Karpas-422 (cell line): ENCODE data around the gene STAC3. TPM values are rescaled to one million over a fixed set of nuclear protein-coding genes. Genes with fewer than 3 reads are reported as not detected.
A peak's percentile ranks its signal among the peaks of the same experiment; 100 is the strongest.

ENCODE experiments used
- DNase-seq: peaks from one replicate; pipeline ENCODE4 v3.0.0-alpha.2; 2015
- H2AFZ ChIP-seq: fragments of 200-600 bp; sonication (generic); 2 replicates; pipeline ENCODE4 v1.6.1; 2014; ENCODE audit warnings: antibody characterized with exemption, low read length, mixed read lengths
- H3K27ac ChIP-seq: fragments of 200-600 bp; sonication (generic); 2 replicates; pipeline ENCODE4 v1.5.1; 2014; ENCODE audit warnings: mild to moderate bottlenecking, low read length, moderate library complexity
- H3K27me3 ChIP-seq: fragments of 200-600 bp; sonication (generic); 2 replicates; pipeline ENCODE4 v1.6.1; 2014; ENCODE audit warnings: low read length, mixed read lengths
- H3K36me3 ChIP-seq: fragments of 200-600 bp; sonication (generic); 2 replicates; pipeline ENCODE4 v1.6.1; 2014; ENCODE audit warnings: low read length, mixed read lengths; ENCODE audit not compliant: insufficient read depth
- H3K4me1 ChIP-seq: fragments of 200-600 bp; sonication (generic); 2 replicates; pipeline ENCODE4 v1.6.1; 2014; ENCODE audit warnings: mild to moderate bottlenecking, low read length, mixed read lengths
- H3K4me2 ChIP-seq: fragments of 200-600 bp; sonication (generic); 2 replicates; pipeline ENCODE4 v1.6.1; 2014; ENCODE audit warnings: low read length, low read depth, mild to moderate bottlenecking; ENCODE audit not compliant: poor library complexity, severe bottlenecking
- H3K4me3 ChIP-seq: fragments of 200-600 bp; sonication (generic); 2 replicates; pipeline ENCODE4 v1.5.1; 2014; ENCODE audit warnings: mild to moderate bottlenecking, antibody characterized with exemption, low read length, mixed read lengths
- H3K79me2 ChIP-seq: fragments of 200-600 bp; sonication (generic); 2 replicates; pipeline ENCODE4 v1.6.1; 2014; ENCODE audit warnings: mild to moderate bottlenecking, low read length, mixed read lengths
- H3K9ac ChIP-seq: fragments of 200-600 bp; sonication (generic); 2 replicates; pipeline ENCODE4 v1.6.0; 2014; ENCODE audit warnings: low read length
- H3K9me2 ChIP-seq: fragments of 200-600 bp; sonication (generic), shearing (Covaris generic); replicated peaks from 2 replicates; pipeline ENCODE4 v1.6.0; 2014; ENCODE audit warnings: mild to moderate bottlenecking, low read length, moderate library complexity; ENCODE audit not compliant: insufficient read depth
- H3K9me3 ChIP-seq: fragments of 300-700, 200-600 bp; sonication (generic); 2 replicates; pipeline ENCODE4 v1.6.1; 2014; ENCODE audit warnings: low read length, mixed read lengths
- H4K20me1 ChIP-seq: fragments of 200-600 bp; sonication (generic); 2 replicates; pipeline ENCODE4 v1.6.1; 2014; ENCODE audit warnings: mild to moderate bottlenecking, antibody characterized with exemption, low read length, low read depth; ENCODE audit not compliant: insufficient read depth
- total RNA-seq: library from RNA; depleted of rRNA; stranded (reverse); fragments of >200 nt; shearing (Covaris generic); gene quantifications from 2 replicates; pipeline ENCODE4 v1.2.3, GENCODE V29; 2014; ENCODE audit warnings: low replicate concordance

Gene STAC3
- total RNA-seq, 1 experiment from 2014 or later = 5.9 TPM

GRCh38 chr12:57215065-57215464, 35.9 kb downstream of the STAC3 start:
- peaks cover 10% of the 10 kb centered on the region; the same call in 1 of the 2 replicates for H4K20me1 ChIP-seq
- H3K27me3 ChIP-seq = no peaks in the 10 kb centered on the region; the same call in 1 of the 2 replicates
- H3K79me2 ChIP-seq = no peaks in the 10 kb centered on the region
- no peak for DNase-seq
- no peak overlapping the region for H3K4me3 ChIP-seq
- H2AFZ ChIP-seq = no peak overlapping the region
- H3K36me3 ChIP-seq = no peaks in the 10 kb centered on the region
- no peak overlapping the region for H3K9ac ChIP-seq
- H3K9me2 ChIP-seq = no peaks in the 10 kb centered on the region
- no peaks in the 10 kb centered on the region for H3K9me3 ChIP-seq
- H3K4me2 ChIP-seq = no peak overlapping the region
- peaks cover 64% of the 10 kb centered on the region for H3K4me1 ChIP-seq
- H3K27ac ChIP-seq = no peak overlapping the region

- DNase-seq = peak; percentile 89
- no peak overlapping the region for H3K27ac ChIP-seq
- no peaks in the 10 kb centered on the region for H3K36me3 ChIP-seq
- no peaks in the 10 kb centered on the region for H3K9me3 ChIP-seq
- no peak overlapping the region for H2AFZ ChIP-seq
- H3K9ac ChIP-seq = 0 out of 2 replicates have a peak overlapping the region, but pooled peaks have one; percentile 11
- H4K20me1 ChIP-seq = peaks cover 10% of the 10 kb centered on the region; the same call in 1 of the 2 replicates
- no peaks in the 10 kb centered on the region for H3K79me2 ChIP-seq
- no peak overlapping the region for H3K4me3 ChIP-seq
- H3K4me2 ChIP-seq = no peak overlapping the region
- no peaks in the 10 kb centered on the region; the same call in 1 of the 2 replicates for H3K27me3 ChIP-seq
- H3K9me2 ChIP-seq = no peaks in the 10 kb centered on the region
- H3K4me1 ChIP-seq = peaks cover 64% of the 10 kb centered on the region
These were observed 36.6 kb downstream of the STAC3 start for GRCh38 chr12:57214398-57214781.

GRCh38 chr12:57213763-57214397, 37.1 kb downstream of the STAC3 start:
- Histone ChIP-seq H2AFZ (no peak overlapping the region), H3K4me1 (peaks cover 64% of the 10 kb centered on the region), H3K9ac (peak overlapping the region; percentile 24; the same call in 1 of the 2 replicates)

GRCh38 chr12:57213058-57213715, 37.8 kb downstream of the STAC3 start:
- no peak overlapping the region for H2AFZ ChIP-seq
- H3K36me3 ChIP-seq = no peaks in the 10 kb centered on the region
- no peak overlapping the region for H3K27ac ChIP-seq
- H3K4me1 ChIP-seq = peaks cover 59% of the 10 kb centered on the region
- H3K27me3 ChIP-seq = no peaks in the 10 kb centered on the region; the same call in 1 of the 2 replicates
- no peaks in the 10 kb centered on the region for H3K79me2 ChIP-seq
- H3K9me2 ChIP-seq = no peaks in the 10 kb centered on the region
- H3K9ac ChIP-seq = peak overlapping the region; percentile 24; the same call in 1 of the 2 replicates
- H3K9me3 ChIP-seq = no peaks in the 10 kb centered on the region
- H3K4me3 ChIP-seq = no peak overlapping the region
- H3K4me2 ChIP-seq = peak overlapping the region; percentile 29
- H4K20me1 ChIP-seq = peaks cover 6% of the 10 kb centered on the region; the same call in 1 of the 2 replicates
- DNase-seq = peak; percentile 92

More at GRCh38 chr12:57213763-57214397, 37.1 kb downstream of the STAC3 start:
- H3K27me3 ChIP-seq = no peaks in the 10 kb centered on the region; the same call in 1 of the 2 replicates
- no peaks in the 10 kb centered on the region for H3K79me2 ChIP-seq
- peaks cover 10% of the 10 kb centered on the region; the same call in 1 of the 2 replicates for H4K20me1 ChIP-seq
- H3K4me3 ChIP-seq = no peak overlapping the region
- H3K9me3 ChIP-seq = no peaks in the 10 kb centered on the region
- no peaks in the 10 kb centered on the region for H3K36me3 ChIP-seq
- no peak overlapping the region for H3K27ac ChIP-seq
- DNase-seq = no peak
- H3K4me2 ChIP-seq = peak overlapping the region; percentile 29
- no peaks in the 10 kb centered on the region for H3K9me2 ChIP-seq

GRCh38 chr12:57212701-57213057, 38.3 kb downstream of the STAC3 start:
- Histone ChIP-seq H3K9me2 (no peaks in the 10 kb centered on the region), H3K4me2 (peak overlapping the region; percentile 29), H3K36me3 (no peaks in the 10 kb centered on the region), H3K4me1 (peaks cover 55% of the 10 kb centered on the region), H2AFZ (no peak overlapping the region), H3K79me2 (no peaks in the 10 kb centered on the region), H3K9me3 (no peaks in the 10 kb centered on the region), H4K20me1 (peaks cover 5% of the 10 kb centered on the region; the same call in 1 of the 2 replicates), H3K9ac (no peak overlapping the region; the same call in 1 of the 2 replicates), H3K4me3 (no peak overlapping the region), H3K27ac (no peak overlapping the region), H3K27me3 (no peaks in the 10 kb centered on the region; the same call in 1 of the 2 replicates)
- no peak for DNase-seq

GRCh38 chr12:57211791-57212700, 38.9 kb downstream of the STAC3 start:
- no peaks in the 10 kb centered on the region for H3K9me2 ChIP-seq
- H3K27ac ChIP-seq = no peak overlapping the region
- no peaks in the 10 kb centered on the region for H3K36me3 ChIP-seq
- peaks cover 49% of the 10 kb centered on the region for H3K4me1 ChIP-seq
- H4K20me1 ChIP-seq = peaks cover 5% of the 10 kb centered on the region; the same call in 1 of the 2 replicates
- H2AFZ ChIP-seq = no peak overlapping the region
- H3K9me3 ChIP-seq = no peaks in the 10 kb centered on the region
- H3K79me2 ChIP-seq = no peaks in the 10 kb centered on the region
- H3K9ac ChIP-seq = no peak overlapping the region
- no peaks in the 10 kb centered on the region; the same call in 1 of the 2 replicates for H3K27me3 ChIP-seq
- no peak for DNase-seq
- H3K4me3 ChIP-seq = no peak overlapping the region
- H3K4me2 ChIP-seq = no peak overlapping the region

GRCh38 chr12:57210926-57211692, 39.9 kb downstream of the STAC3 start:
- DNase-seq = peak; percentile 78
- Histone ChIP-seq H3K4me3 (no peak overlapping the region), H2AFZ (no peak overlapping the region), H4K20me1 (peaks cover 5% of the 10 kb centered on the region; the same call in 1 of the 2 replicates), H3K79me2 (no peaks in the 10 kb centered on the region), H3K4me2 (no peak overlapping the region), H3K4me1 (peaks cover 41% of the 10 kb centered on the region), H3K36me3 (no peaks in the 10 kb centered on the region), H3K9ac (no peak overlapping the region), H3K27me3 (no peaks in the 10 kb centered on the region; the same call in 1 of the 2 replicates), H3K27ac (no peak overlapping the region), H3K9me2 (no peaks in the 10 kb centered on the region), H3K9me3 (no peaks in the 10 kb centered on the region)
